Endothelial cell of umbilical vein (primary cell): Measurements from ENCODE around the gene TOMM34. TPM values are rescaled to one million over a fixed set of nuclear protein-coding genes. Genes with fewer than 3 reads are reported as not detected.

ENCODE experiments used
- BruUV-seq: library from RNA; stranded (reverse); fragments of 400-500 nt; replicated peaks from 2 replicates; lab custom pipeline; 2021; lab: Mats Ljungman, UMichigan
- CTCF ChIA-PET: fragments of 300-600, 350-600 bp; sonication (Branson Sonifier 250); formaldehyde crosslinking; loops from one replicate; lab custom pipeline; 2021; ENCODE audit warnings: antibody characterized with exemption, inconsistent platforms; lab: Charles Lee
- POLR2A ChIA-PET: fragments of 300-600, 350-600 bp; sonication (Branson Sonifier 250); formaldehyde crosslinking; loops from one replicate; lab custom pipeline; 2021; ENCODE audit warnings: antibody characterized with exemption, inconsistent platforms; lab: Charles Lee
- DNase-seq: peaks from one replicate; pipeline ENCODE4 v3.0.0-alpha.2; 2011; ENCODE audit warnings: low read depth, low spot score
- FAIRE-seq: peaks from 2 replicates; lab custom pipeline; 2011; peaks lifted over from hg19 to GRCh38; lab: Jason Lieb, UNC
- H2AFZ ChIP-seq: 2 replicates; pipeline ENCODE4 v1.6.0; 2012; ENCODE audit warnings: low read depth, low read length, control low read depth, inconsistent platforms
- H3K27ac ChIP-seq: 2 replicates; pipeline ENCODE4 v1.5.1; 2011; ENCODE audit warnings: low read depth, mild to moderate bottlenecking, control low read depth, low read length, moderate library complexity; ENCODE audit not compliant: insufficient read depth
- H3K27me3 ChIP-seq, 2 experiments: 2 replicates each; pipeline versions ENCODE4 v1.6.0 to v1.6.1; 2011; ENCODE audit warnings: low read length in 2 of 2, mixed read lengths in 1 of 2; ENCODE audit not compliant: control insufficient read depth in 2 of 2, insufficient read depth in 2 of 2
- H3K36me3 ChIP-seq, 2 experiments: 2 replicates in 1 of 2; 3 replicates in 1 of 2; pipeline ENCODE4 v1.5.1; 2011; ENCODE audit warnings: low read length in 2 of 2, mild to moderate bottlenecking in 1 of 2, moderate library complexity in 1 of 2; ENCODE audit not compliant: control insufficient read depth in 2 of 2, insufficient read depth in 2 of 2; ENCODE audit errors: extremely low read depth in 1 of 2
- H3K4me1 ChIP-seq: 3 replicates; pipeline ENCODE4 v1.5.1; 2011; ENCODE audit warnings: mild to moderate bottlenecking, low read length; ENCODE audit not compliant: control insufficient read depth, insufficient read depth; ENCODE audit errors: extremely low read depth
- H3K4me2 ChIP-seq: 2 replicates; pipeline ENCODE4 v1.6.1; 2011; ENCODE audit warnings: low read length, control low read depth, mixed read lengths; ENCODE audit not compliant: insufficient read depth
- H3K4me3 ChIP-seq, 3 experiments: fragments of 200-600 bp in 1 of 3; sonication (generic), shearing (Covaris generic) in 1 of 3; replicated peaks in 1 of 3; 2 replicates each; pipeline ENCODE4 v1.5.1; 2011 to 2016; ENCODE audit warnings: control low read depth in 3 of 3, low read length in 3 of 3, mild to moderate bottlenecking in 2 of 3, inconsistent platforms in 1 of 3, low read depth in 1 of 3, moderate library complexity in 1 of 3; ENCODE audit not compliant: insufficient read depth in 1 of 3
- H3K79me2 ChIP-seq: 2 replicates; pipeline ENCODE4 v1.6.0; 2012; ENCODE audit warnings: low read length, inconsistent platforms; ENCODE audit not compliant: control insufficient read depth, insufficient read depth
- H3K9ac ChIP-seq: replicated peaks from 2 replicates; pipeline ENCODE3; 2011; ENCODE audit warnings: low read length, control low read depth; ENCODE audit not compliant: insufficient read depth; ENCODE audit errors: extremely low read depth
- H3K9me1 ChIP-seq: replicated peaks from 3 replicates; pipeline ENCODE4 v1.6.0; 2011; ENCODE audit warnings: mild to moderate bottlenecking, low read length; ENCODE audit not compliant: control insufficient read depth, insufficient read depth; ENCODE audit errors: extremely low read depth
- H3K9me3 ChIP-seq: replicated peaks from 2 replicates; pipeline ENCODE4 v1.5.1; 2012; ENCODE audit warnings: low read length, inconsistent platforms; ENCODE audit not compliant: control insufficient read depth, insufficient read depth
- H4K20me1 ChIP-seq: replicated peaks from 2 replicates; pipeline ENCODE3; 2011; ENCODE audit warnings: mild to moderate bottlenecking, low read length; ENCODE audit not compliant: control insufficient read depth, insufficient read depth; ENCODE audit errors: extremely low read depth
- EZH2 ChIP-seq: IDR thresholded peaks from 2 replicates; pipeline ENCODE4 v1.6.1; 2012; ENCODE audit warnings: borderline replicate concordance, low read depth, mild to moderate bottlenecking, moderate library complexity, low read length, inconsistent platforms; ENCODE audit not compliant: severe bottlenecking
- FOS ChIP-seq: IDR thresholded peaks from 2 replicates; pipeline ENCODE4 v1.6.1; 2011; ENCODE audit warnings: mild to moderate bottlenecking, low read length, moderate library complexity, borderline replicate concordance; ENCODE audit not compliant: insufficient read depth
- GATA2 ChIP-seq: IDR thresholded peaks from 2 replicates; pipeline ENCODE4 v1.7.0; 2011; ENCODE audit warnings: low read depth, mild to moderate bottlenecking, moderate library complexity, mixed read lengths, low read length; ENCODE audit not compliant: insufficient read length, insufficient read depth
- JUN ChIP-seq: IDR thresholded peaks from 2 replicates; pipeline ENCODE4 v1.6.1; 2011; ENCODE audit warnings: borderline replicate concordance, low read depth; ENCODE audit not compliant: insufficient read length, insufficient read depth
- MYC ChIP-seq: IDR thresholded peaks from one replicate; pipeline ENCODE4 v1.6.1; 2011; ENCODE audit warnings: mild to moderate bottlenecking, low read depth, low read length
- POLR2A ChIP-seq: IDR thresholded peaks from 2 replicates; pipeline ENCODE4 v1.6.1; 2012; ENCODE audit warnings: low read depth, mild to moderate bottlenecking, control low read depth, low read length
- POLR2AphosphoS5 ChIP-seq: IDR thresholded peaks from 2 replicates; pipeline ENCODE4 v1.6.1; 2012; ENCODE audit warnings: low read depth, mild to moderate bottlenecking, control low read depth, low read length, moderate library complexity; ENCODE audit not compliant: insufficient read depth
- dilution Hi-C: fragments of 300-500 bp; cut with MboI; formaldehyde crosslinking; loops from one replicate; pipeline ENCODE4 v1.15.0; 2019; ENCODE audit warnings: low sequenced_read_pairs; ENCODE audit not compliant: extremely low pct_ligation_motif_present
- intact Hi-C: fragments of 100-400 bp; cut with micrococcal nuclease; formaldehyde crosslinking; loops from one replicate; pipeline ENCODE4 v1.10.0; 2022
- polyA plus RNA-seq, 4 experiments: library from polyadenylated mRNA; depleted of rRNA in 3 of 4; stranded (reverse) in 3 of 4; unstranded in 1 of 4; fragments of >200 nt; gene quantifications; 2 replicates each; pipeline versions ENCODE4 v1.2.1 to v1.2.3, GENCODE V29; 2011 to 2012; ENCODE audit warnings: missing spikeins in 1 of 4
- total RNA-seq: library from RNA; stranded (reverse); gene quantifications from 2 replicates; pipeline ENCODE4 v1.2.3, GENCODE V29; 2021
- TF ChIP-seq, protein P1 (sequence below): IDR thresholded peaks from 2 replicates; pipeline ENCODE4 v1.6.1; 2011; ENCODE audit not compliant: insufficient read depth, insufficient read length
- TF ChIP-seq, protein P2 (sequence below), 2 donors: IDR thresholded peaks; 1 replicate in 1 of 2; 2 replicates in 1 of 2; pipeline ENCODE4 v1.5.1; 2011; ENCODE audit warnings: low read length in 2 of 2, mild to moderate bottlenecking in 2 of 2, moderate library complexity in 2 of 2, control low read depth in 1 of 2, inconsistent platforms in 1 of 2, low read depth in 1 of 2; ENCODE audit not compliant: insufficient read depth in 1 of 2; ENCODE audit errors: extremely low read depth in 1 of 2

TOMM34 gene
- total and polyA plus RNA-seq, 2 donors (not counting 3 experiments of a cell fraction or from before 2014, with no cell fraction given): 36.3 to 44.2 TPM

GRCh38 chr20:44948513-44948912 lies 11.7 kb downstream of the TOMM34 start:
- intact Hi-C loops: no loop called here

More at GRCh38 chr20:44948513-44948912, 11.7 kb downstream of the TOMM34 start:
- no peaks in the 10 kb centered on the region for H4K20me1 ChIP-seq
- no peak overlapping the region for H2AFZ ChIP-seq
- no peak overlapping the region for H3K27ac ChIP-seq
- no peak overlapping the region for H3K4me2 ChIP-seq
- H3K27me3 ChIP-seq: no peaks in the 10 kb centered on the region
- no peak overlapping the region for H3K9ac ChIP-seq
- no peak for DNase-seq
- no peak overlapping the region for H3K4me3 ChIP-seq
- H3K79me2 ChIP-seq: peaks cover 4% of the 10 kb centered on the region
- POLR2A ChIA-PET: interaction anchor here (0.9 kb wide), 1 partner anchor 8 kb away, joined by 3 read pairs; no protein-coding TSS in a partner anchor
- H3K4me1 ChIP-seq: no peaks in the 10 kb centered on the region
- no peaks in the 10 kb centered on the region for H3K9me1 ChIP-seq
- CTCF ChIA-PET: interaction anchor here (1.2 to 1.4 kb wide), 2 partner anchors 10 to 60 kb away, joined by 3 to 4 read pairs; no protein-coding TSS in a partner anchor
- peaks cover 39 to 43% of the 10 kb centered on the region in 2 experiments for H3K36me3 ChIP-seq
- dilution Hi-C loops: no loop called here
- TF ChIP-seq, protein P1, sequence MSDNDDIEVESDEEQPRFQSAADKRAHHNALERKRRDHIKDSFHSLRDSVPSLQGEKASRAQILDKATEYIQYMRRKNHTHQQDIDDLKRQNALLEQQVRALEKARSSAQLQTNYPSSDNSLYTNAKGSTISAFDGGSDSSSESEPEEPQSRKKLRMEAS: no peak
- TF ChIP-seq, protein P2, sequence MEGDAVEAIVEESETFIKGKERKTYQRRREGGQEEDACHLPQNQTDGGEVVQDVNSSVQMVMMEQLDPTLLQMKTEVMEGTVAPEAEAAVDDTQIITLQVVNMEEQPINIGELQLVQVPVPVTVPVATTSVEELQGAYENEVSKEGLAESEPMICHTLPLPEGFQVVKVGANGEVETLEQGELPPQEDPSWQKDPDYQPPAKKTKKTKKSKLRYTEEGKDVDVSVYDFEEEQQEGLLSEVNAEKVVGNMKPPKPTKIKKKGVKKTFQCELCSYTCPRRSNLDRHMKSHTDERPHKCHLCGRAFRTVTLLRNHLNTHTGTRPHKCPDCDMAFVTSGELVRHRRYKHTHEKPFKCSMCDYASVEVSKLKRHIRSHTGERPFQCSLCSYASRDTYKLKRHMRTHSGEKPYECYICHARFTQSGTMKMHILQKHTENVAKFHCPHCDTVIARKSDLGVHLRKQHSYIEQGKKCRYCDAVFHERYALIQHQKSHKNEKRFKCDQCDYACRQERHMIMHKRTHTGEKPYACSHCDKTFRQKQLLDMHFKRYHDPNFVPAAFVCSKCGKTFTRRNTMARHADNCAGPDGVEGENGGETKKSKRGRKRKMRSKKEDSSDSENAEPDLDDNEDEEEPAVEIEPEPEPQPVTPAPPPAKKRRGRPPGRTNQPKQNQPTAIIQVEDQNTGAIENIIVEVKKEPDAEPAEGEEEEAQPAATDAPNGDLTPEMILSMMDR (IDR thresholded peaks at IDR 0.05; ENCODE audit: extremely low read depth in 1 of 2, insufficient read depth in 1 of 2, low read depth in 1 of 2, low read length in 2 of 2): no peak
- no peak for TF ChIP-seq POLR2A
- no peak for TF ChIP-seq JUN
- TF ChIP-seq GATA2: no peak
- TF ChIP-seq MYC: no peak
- TF ChIP-seq POLR2AphosphoS5: no peak
- TF ChIP-seq EZH2: no peak
- no peak for TF ChIP-seq FOS
- H3K9me3 ChIP-seq: no peaks in the 10 kb centered on the region
- no TSS peak for BruUV-seq
- no peak for FAIRE-seq
